HCT116 (cell line): ENCODE results near the gene SLC22A23. TPM values are rescaled to one million over a fixed set of nuclear protein-coding genes. Genes with fewer than 3 reads are reported as not detected.

Source experiments
- ATAC-seq: fragments of 200-7000 bp; cut with Tn5 transposase; 2 replicates; pipeline ENCODE4 v1.9.1; 2020; ENCODE audit warnings: mild to moderate bottlenecking, moderate library complexity
- BruUV-seq: library from RNA; stranded (reverse); fragments of 400-500 nt; replicated peaks from 2 replicates; lab custom pipeline; 2021; lab: Mats Ljungman, UMichigan
- CTCF ChIA-PET: fragments of 300-600 bp; sonication (Branson Sonifier 250); formaldehyde crosslinking; loops from one replicate; lab custom pipeline; 2021; ENCODE audit warnings: antibody characterized with exemption; lab: Charles Lee
- POLR2A ChIA-PET: fragments of 300-600, 350-600 bp; sonication (Branson Sonifier 250); formaldehyde crosslinking; loops from one replicate; lab custom pipeline; 2021; ENCODE audit warnings: antibody characterized with exemption; lab: Charles Lee
- RAD21 ChIA-PET, 2 experiments: fragments of 300-600 bp; sonication (Branson Sonifier 250); formaldehyde crosslinking; loops; one replicate each; lab custom pipeline; 2023; ENCODE audit warnings: low total read pairs in 2 of 2; ENCODE audit not compliant: uncharacterized antibody in 2 of 2, unreplicated experiment in 2 of 2, low non-redundant PET in 1 of 2; lab: Charles Lee
- DNase-seq: peaks from one replicate; pipeline ENCODE4 v3.0.0-alpha.2; 2010; ENCODE audit warnings: low read depth, low spot score
- H2AFZ ChIP-seq: fragments of 200-600 bp; shearing (Covaris generic), sonication (generic); 2 replicates; pipeline ENCODE4 v1.6.1; 2017; ENCODE audit warnings: low read depth, mixed run types, mixed read lengths, antibody characterized with exemption, low read length; ENCODE audit not compliant: poor library complexity, severe bottlenecking
- H3K27ac ChIP-seq: 2 replicates; pipeline ENCODE4 v1.5.1; 2012; ENCODE audit warnings: low read depth, low read length
- H3K27me3 ChIP-seq: fragments of 200-600 bp; sonication (generic); 2 replicates; pipeline ENCODE4 v1.6.1; 2016; ENCODE audit warnings: mixed run types, low read length, mixed read lengths; ENCODE audit not compliant: insufficient read depth
- H3K36me3 ChIP-seq, 2 experiments: fragments of 200-500 bp in 1 of 2; fragments of 200-600 bp in 1 of 2; sonication (Bioruptor generic) in 1 of 2; sonication (generic) in 1 of 2; 2 replicates each; pipeline versions ENCODE4 v1.5.1 to v1.6.1; 2014 to 2016; ENCODE audit warnings: low read length in 2 of 2, inconsistent platforms in 1 of 2, mixed read lengths in 1 of 2, mixed run types in 1 of 2; ENCODE audit not compliant: insufficient read depth in 2 of 2, control insufficient read depth in 1 of 2
- H3K4me1 ChIP-seq, 2 experiments: fragments of 200-600 bp in 1 of 2; sonication (generic) in 1 of 2; 2 replicates each; pipeline versions ENCODE4 v1.5.1 to v1.6.1; 2012 to 2017; ENCODE audit warnings: low read length in 2 of 2, inconsistent platforms in 1 of 2, mild to moderate bottlenecking in 1 of 2, mixed read lengths in 1 of 2, mixed run types in 1 of 2, moderate library complexity in 1 of 2; ENCODE audit not compliant: insufficient read depth in 2 of 2, control insufficient read depth in 1 of 2
- H3K4me2 ChIP-seq: fragments of 200-600 bp; sonication (generic); 2 replicates; pipeline ENCODE4 v1.6.1; 2017; ENCODE audit warnings: mixed run types, low read length, mixed read lengths
- H3K4me3 ChIP-seq, 2 experiments: fragments of 200-600 bp in 1 of 2; sonication (generic) in 1 of 2; replicated peaks in 1 of 2; 2 replicates each; pipeline ENCODE4 v1.5.1; 2011 to 2016; ENCODE audit warnings: low read length in 2 of 2, control low read depth in 1 of 2, low read depth in 1 of 2, mild to moderate bottlenecking in 1 of 2, mixed read lengths in 1 of 2, mixed run types in 1 of 2
- H3K79me2 ChIP-seq: fragments of 200-600 bp; sonication (generic); 2 replicates; pipeline ENCODE4 v1.6.1; 2017; ENCODE audit warnings: mild to moderate bottlenecking, mixed run types, low read length, moderate library complexity, mixed read lengths; ENCODE audit not compliant: insufficient read depth
- H3K9ac ChIP-seq: fragments of 200-600 bp; sonication (generic); 2 replicates; pipeline ENCODE4 v1.6.1; 2016; ENCODE audit warnings: low read length, mixed read lengths
- H3K9me2 ChIP-seq: fragments of 200-600 bp; sonication (generic), shearing (Covaris generic); 2 replicates; pipeline ENCODE4 v1.6.1; 2017; ENCODE audit warnings: mixed run types, mild to moderate bottlenecking, moderate library complexity; ENCODE audit not compliant: insufficient read depth
- H3K9me3 ChIP-seq, 2 experiments: fragments of 200-500 bp in 1 of 2; fragments of 200-600 bp in 1 of 2; sonication (Bioruptor generic) in 1 of 2; sonication (generic) in 1 of 2; 2 replicates each; pipeline ENCODE4 v1.6.1; 2014 to 2017; ENCODE audit warnings: low read length in 2 of 2, mixed read lengths in 2 of 2, inconsistent platforms in 1 of 2, low read depth in 1 of 2, mild to moderate bottlenecking in 1 of 2, mixed run types in 1 of 2, moderate library complexity in 1 of 2; ENCODE audit not compliant: control insufficient read depth in 1 of 2, insufficient read depth in 1 of 2
- H4K20me1 ChIP-seq: fragments of 200-600 bp; sonication (generic), shearing (Covaris generic); 2 replicates; pipeline ENCODE4 v1.6.1; 2017; ENCODE audit warnings: mixed run types, mild to moderate bottlenecking, moderate library complexity; ENCODE audit not compliant: insufficient read depth
- CBX3 ChIP-seq: IDR thresholded peaks from 2 replicates; pipeline ENCODE4 v1.6.1; 2012; ENCODE audit warnings: low read depth
- CEBPB ChIP-seq: IDR thresholded peaks from 2 replicates; pipeline ENCODE4 v1.6.1; 2012; ENCODE audit warnings: low read depth
- CTCF ChIP-seq, 3 experiments: fragments of 200-600 bp in 1 of 3; sonication (generic) in 1 of 3; IDR thresholded peaks in 2 of 3; conservative IDR thresholded peaks in 1 of 3; 2 replicates each; pipeline ENCODE4 v1.5.1; 2012 to 2017; ENCODE audit warnings: low read depth in 2 of 3, low read length in 2 of 3, antibody characterized with exemption in 1 of 3, borderline replicate concordance in 1 of 3, control low read depth in 1 of 3, mild to moderate bottlenecking in 1 of 3, mixed read lengths in 1 of 3, mixed run types in 1 of 3, moderate library complexity in 1 of 3; ENCODE audit not compliant: insufficient read depth in 1 of 3
- EGR1 ChIP-seq: IDR thresholded peaks from 2 replicates; pipeline ENCODE4 v1.6.1; 2012; ENCODE audit warnings: low read depth
- ELF1 ChIP-seq: IDR thresholded peaks from 2 replicates; pipeline ENCODE4 v1.6.1; 2012; ENCODE audit warnings: low read depth, borderline replicate concordance
- EZH2phosphoT487 ChIP-seq: fragments of 200-600 bp; IDR thresholded peaks from 2 replicates; pipeline ENCODE4 v1.6.1; 2018; ENCODE audit warnings: antibody characterized with exemption, borderline replicate concordance
- JUND ChIP-seq: IDR thresholded peaks from 2 replicates; pipeline ENCODE4 v1.6.1; 2012
- POLR2A ChIP-seq: IDR thresholded peaks from 2 replicates; pipeline ENCODE4 v1.7.0; 2011; ENCODE audit warnings: borderline replicate concordance; ENCODE audit not compliant: insufficient read depth, insufficient read length; ENCODE audit errors: extremely low read depth
- POLR2AphosphoS5 ChIP-seq: IDR thresholded peaks from 2 replicates; pipeline ENCODE4 v1.6.1; 2011; ENCODE audit warnings: mild to moderate bottlenecking, low read depth, low read length, moderate library complexity
- SP1 ChIP-seq: IDR thresholded peaks from 2 replicates; pipeline ENCODE4 v1.6.1; 2012; ENCODE audit warnings: low read depth
- TCF7L2 ChIP-seq: IDR thresholded peaks from 2 replicates; pipeline ENCODE4 v1.7.0; 2011; ENCODE audit warnings: borderline replicate concordance, inconsistent platforms; ENCODE audit not compliant: insufficient read depth, insufficient read length; ENCODE audit errors: extremely low read depth
- YY1 ChIP-seq: IDR thresholded peaks from 2 replicates; pipeline ENCODE4 v1.6.1; 2011; ENCODE audit warnings: low read length, low read depth, moderate library complexity, mild to moderate bottlenecking; ENCODE audit not compliant: insufficient replicate concordance; ENCODE audit errors: extremely low read depth
- ZBTB33 ChIP-seq: IDR thresholded peaks from 2 replicates; pipeline ENCODE4 v1.6.1; 2011; ENCODE audit warnings: mild to moderate bottlenecking, low read length, moderate library complexity; ENCODE audit not compliant: insufficient replicate concordance; ENCODE audit errors: extremely low read depth
- intact Hi-C: fragments of 100-400 bp; cut with micrococcal nuclease; formaldehyde crosslinking; loops from 2 replicates; pipeline ENCODE4 v1.10.0; 2022
- total RNA-seq: library from RNA; stranded (reverse); gene quantifications from one replicate; pipeline ENCODE4 v1.2.1, GENCODE V29; 2021; ENCODE audit not compliant: unreplicated experiment
- TF ChIP-seq, protein P1 (sequence below): IDR thresholded peaks from 2 replicates; pipeline ENCODE4 v1.6.1; 2012

Gene SLC22A23
- total RNA-seq, 1 experiment from 2014 or later, result 11.5 TPM

GRCh38 chr6:3413592-3413991, 43.3 kb downstream of the SLC22A23 start:
- H3K27ac ChIP-seq, result no peak overlapping the region
- POLR2A ChIA-PET, result no interaction called here
- no peak for ATAC-seq

More at GRCh38 chr6:3413592-3413991, 43.3 kb downstream of the SLC22A23 start:
- no TSS peak for BruUV-seq
- DNase-seq, result no peak
- ChIA-PET CTCF (no interaction called here), RAD21 (no interaction called here)
- no peak for TF ChIP-seq EZH2phosphoT487
- no peak for TF ChIP-seq EGR1
- TF ChIP-seq ZBTB33, result no peak
- no peak for TF ChIP-seq JUND
- TF ChIP-seq CBX3, result no peak
- no peak for TF ChIP-seq SP1
- no peak for TF ChIP-seq ELF1
- no peak for TF ChIP-seq CTCF (IDR thresholded peaks at IDR 0.05 in 2 of 3, conservative IDR thresholded peaks at IDR 0.05 in 1 of 3; ENCODE audit: borderline replicate concordance in 1 of 3, insufficient read depth in 1 of 3, low read depth in 2 of 3, low read length in 2 of 3)
- no peak for TF ChIP-seq TCF7L2
- no peak for TF ChIP-seq POLR2AphosphoS5
- TF ChIP-seq CEBPB, result no peak
- no peak for TF ChIP-seq YY1
- TF ChIP-seq POLR2A, result no peak
- TF ChIP-seq, protein P1, sequence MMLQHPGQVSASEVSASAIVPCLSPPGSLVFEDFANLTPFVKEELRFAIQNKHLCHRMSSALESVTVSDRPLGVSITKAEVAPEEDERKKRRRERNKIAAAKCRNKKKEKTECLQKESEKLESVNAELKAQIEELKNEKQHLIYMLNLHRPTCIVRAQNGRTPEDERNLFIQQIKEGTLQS, result no peak
- intact Hi-C loops, result no loop called here
- no peaks in the 10 kb centered on the region for H3K36me3 ChIP-seq
- peaks cover under 1 to 4% of the 10 kb centered on the region in 2 experiments; a peak in 1 of 4 replicates for H3K4me1 ChIP-seq
- H3K9me2 ChIP-seq, result no peaks in the 10 kb centered on the region
- no peak overlapping the region for H3K4me3 ChIP-seq
- H3K79me2 ChIP-seq, result no peaks in the 10 kb centered on the region
- no peak overlapping the region for H3K9ac ChIP-seq
- H2AFZ ChIP-seq, result no peak overlapping the region
- no peaks in the 10 kb centered on the region for H3K27me3 ChIP-seq
- no peaks in the 10 kb centered on the region for H4K20me1 ChIP-seq
- no peak overlapping the region for H3K4me2 ChIP-seq
- H3K9me3 ChIP-seq, result no peaks in the 10 kb centered on the region
